PFSK-1 (cell line): Measurements from ENCODE around the gene SAMD4B.

Experiments
- FOXP2 ChIP-seq: optimal IDR thresholded peaks from 2 replicates; pipeline ENCODE3; 2011; ENCODE audit warnings: borderline replicate concordance, control low read depth, inconsistent platforms; ENCODE audit not compliant: insufficient read depth; ENCODE audit errors: extremely low read length, extremely low read depth
- POLR2AphosphoS5 ChIP-seq: IDR thresholded peaks from 2 replicates; pipeline ENCODE4 v1.6.1; 2012; ENCODE audit warnings: low read depth, mild to moderate bottlenecking, control low read depth, low read length, moderate library complexity
- REST ChIP-seq, 2 experiments: IDR thresholded peaks; 2 replicates each; pipeline versions ENCODE4 v1.6.1 to v1.8.0; 2011 to 2012; ENCODE audit warnings: low read depth in 2 of 2, low read length in 2 of 2, control low read depth in 1 of 2, inconsistent platforms in 1 of 2, mild to moderate bottlenecking in 1 of 2, moderate library complexity in 1 of 2; ENCODE audit not compliant: insufficient read depth in 1 of 2
- SIN3A ChIP-seq: IDR thresholded peaks from 2 replicates; pipeline ENCODE4 v1.6.1; 2012; ENCODE audit warnings: mild to moderate bottlenecking, low read length, moderate library complexity, borderline replicate concordance; ENCODE audit not compliant: insufficient read depth
- TAF1 ChIP-seq: IDR thresholded peaks from 2 replicates; pipeline ENCODE4 v1.6.1; 2012; ENCODE audit warnings: low read length, control low read depth, borderline replicate concordance; ENCODE audit not compliant: insufficient read depth

Gene SAMD4B

DNA sequence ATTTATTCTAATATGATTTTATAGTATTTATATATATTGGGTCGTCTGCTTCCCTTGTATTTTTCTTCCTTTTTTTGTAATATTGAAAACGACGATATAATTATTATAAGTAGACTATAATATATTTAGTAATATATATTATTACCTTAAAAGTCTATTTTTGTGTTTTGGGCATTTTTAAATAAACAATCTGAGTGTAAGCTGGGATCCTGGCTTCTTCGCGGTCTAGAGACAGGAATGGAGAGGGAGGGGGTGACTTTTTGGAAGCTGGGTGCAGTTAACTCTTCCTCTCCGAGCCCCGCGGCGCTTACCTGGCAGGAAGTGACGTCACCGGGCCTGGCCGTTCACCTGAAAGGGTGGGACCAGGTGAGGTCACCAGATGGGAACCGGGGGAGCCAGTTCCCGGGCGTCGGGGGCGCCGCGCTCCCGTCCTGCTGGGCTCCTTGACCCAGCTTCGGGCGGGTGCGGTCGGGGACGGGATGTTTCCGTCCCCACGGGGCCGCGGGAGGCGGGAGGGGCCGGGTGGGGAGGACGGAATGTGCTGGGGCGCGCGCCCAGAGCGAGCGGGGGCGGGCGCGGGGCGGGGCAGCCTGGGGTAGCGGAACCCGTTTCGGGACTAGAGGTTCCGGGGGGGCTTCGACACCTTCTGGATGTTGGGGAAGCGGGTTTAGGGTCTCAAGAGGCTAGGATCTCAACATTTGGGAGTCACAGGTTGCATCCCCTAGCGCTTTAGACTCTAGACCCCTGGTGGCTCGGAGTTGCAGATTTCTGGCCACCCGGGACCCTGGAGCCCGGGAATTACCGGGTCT is 67.2 kb downstream of the SAMD4B start:
- TF ChIP-seq REST (IDR thresholded peaks at IDR 0.05; ENCODE audit: insufficient read depth in 1 of 2, low read depth in 2 of 2, low read length in 2 of 2), result no peak
- no peak for TF ChIP-seq POLR2AphosphoS5
- no peak for TF ChIP-seq SIN3A
- no peak for TF ChIP-seq FOXP2
- no peak for TF ChIP-seq TAF1

DNA sequence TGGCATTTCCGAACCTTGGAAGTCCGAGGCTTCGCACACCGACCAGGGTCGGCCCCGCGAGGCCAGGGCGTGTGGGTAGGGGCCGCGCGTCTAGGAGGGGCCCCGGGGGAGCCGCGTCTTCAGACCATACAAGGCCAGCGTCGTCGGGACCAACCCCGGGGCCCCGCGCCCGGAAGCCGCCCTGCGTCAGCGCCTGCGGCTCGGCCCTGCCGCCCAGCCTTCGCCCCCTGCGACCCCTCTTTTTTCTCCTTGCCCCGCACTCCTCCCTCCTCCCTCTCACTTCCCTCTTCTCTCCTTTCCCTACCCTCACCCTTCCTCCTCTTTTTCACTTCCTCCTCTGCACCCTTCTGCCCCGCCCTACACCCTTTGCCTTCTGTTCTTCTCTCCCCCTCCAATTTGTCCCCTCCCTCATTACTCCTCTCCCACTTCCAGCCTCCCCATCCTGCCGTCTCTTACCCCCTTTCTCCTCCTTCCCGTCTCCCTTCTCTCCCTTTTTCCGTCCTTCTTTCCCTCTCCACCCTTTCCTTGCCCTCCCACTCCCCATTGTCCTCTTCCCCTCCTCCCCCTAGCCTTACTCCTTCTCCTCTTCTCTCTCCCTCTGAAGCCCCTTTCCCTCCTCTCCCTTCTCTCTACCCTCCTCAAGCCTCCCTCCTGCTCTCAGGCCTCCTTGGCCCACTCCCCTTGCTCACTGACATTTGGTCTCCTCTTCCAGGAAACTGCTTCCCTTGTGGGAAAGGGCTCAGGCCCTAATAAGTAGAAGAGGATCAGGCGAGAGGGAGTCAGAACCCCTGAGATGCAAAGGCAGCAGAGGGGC is 68.0 kb downstream of the SAMD4B start:
- TF ChIP-seq SIN3A, result no peak
- no peak for TF ChIP-seq REST (IDR thresholded peaks at IDR 0.05; ENCODE audit: insufficient read depth in 1 of 2, low read depth in 2 of 2, low read length in 2 of 2)
- no peak for TF ChIP-seq FOXP2
- no peak for TF ChIP-seq TAF1
- no peak for TF ChIP-seq POLR2AphosphoS5

- no peak for TF ChIP-seq POLR2AphosphoS5
- TF ChIP-seq SIN3A, result no peak
- TF ChIP-seq TAF1, result no peak
- TF ChIP-seq FOXP2, result no peak
- TF ChIP-seq REST (IDR thresholded peaks at IDR 0.05; ENCODE audit: insufficient read depth in 1 of 2, low read depth in 2 of 2, low read length in 2 of 2), result no peak
Observed at GRCh38 chr19:39410831-39411080, 68.5 kb downstream of the SAMD4B start.

DNA sequence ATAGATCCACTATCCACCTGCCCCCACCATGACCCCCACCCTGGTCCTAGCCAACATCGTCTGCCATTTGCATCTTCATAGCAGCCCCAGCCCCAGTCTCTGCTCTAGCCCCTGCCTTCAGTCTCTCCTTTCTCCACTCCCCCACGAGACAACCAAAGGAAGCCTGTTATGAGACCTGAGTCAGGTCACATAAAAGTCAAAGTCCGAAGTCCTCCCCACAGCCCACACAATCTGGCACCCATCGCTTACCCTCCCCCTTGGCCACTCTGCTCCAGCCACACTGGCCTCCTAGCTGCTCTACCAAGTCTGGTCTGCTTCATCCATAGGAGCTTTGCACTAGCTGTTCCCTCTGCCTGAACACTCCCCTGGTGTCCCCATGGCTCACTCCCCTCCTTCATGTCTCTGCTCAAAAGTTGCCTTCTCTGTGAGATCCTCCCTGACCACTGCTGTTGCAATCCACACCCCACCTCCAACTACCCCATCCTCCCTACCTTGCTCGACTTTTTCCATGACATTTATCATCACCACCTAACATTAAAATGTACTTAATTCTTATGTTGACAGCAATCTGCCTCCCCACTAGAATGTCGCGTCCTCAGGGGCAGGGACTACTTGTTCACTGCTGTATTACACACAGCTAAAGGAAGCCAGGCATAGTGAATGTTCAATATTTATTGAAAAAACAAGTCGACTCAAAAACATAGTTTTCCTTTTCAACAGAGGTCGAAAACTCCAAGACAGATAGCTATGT is 69.0 kb downstream of the SAMD4B start:
- no peak for TF ChIP-seq REST (IDR thresholded peaks at IDR 0.05; ENCODE audit: insufficient read depth in 1 of 2, low read depth in 2 of 2, low read length in 2 of 2)
- TF ChIP-seq POLR2AphosphoS5, result no peak
- TF ChIP-seq TAF1, result no peak
- no peak for TF ChIP-seq FOXP2
- TF ChIP-seq SIN3A, result no peak
